ENCODE results near the gene TEAD4. TPM values are rescaled to one million over a fixed set of nuclear protein-coding genes. Genes with fewer than 3 reads are reported as not detected.

Gene TEAD4
- total RNA-seq = 14.2 and 18.8 TPM in 2 replicates

- peak; percentile 71 for DNase-seq
- intact Hi-C loops (cut with micrococcal nuclease) = no loop called here
Measured at GRCh38 chr12:2959192-2959504, at the start of gene TEAD4. TSS of gene TEAD4 (plus strand) at chr12:2959397.

GRCh38 chr12:2912216-2912575, 47.0 kb upstream of the TEAD4 start:
- H3K27me3 Mint-ChIP-seq = no peaks in the 10 kb centered on the region
- H3K9me3 Mint-ChIP-seq = no peaks in the 10 kb centered on the region
- H3K36me3 Mint-ChIP-seq (ENCODE audit: low read depth) = no peaks in the 10 kb centered on the region
- intact Hi-C loops (cut with micrococcal nuclease) = no loop called here
- no peak overlapping the region for H3K4me3 Mint-ChIP-seq
- H3K27ac Mint-ChIP-seq = no peak overlapping the region
- DNase-seq = no peak
- no peaks in the 10 kb centered on the region for H3K4me1 Mint-ChIP-seq

More at GRCh38 chr12:2959192-2959504, at the start of gene TEAD4:
- peaks cover 13% of the 10 kb centered on the region for H3K4me1 Mint-ChIP-seq
- peak within 1 kb of the TSS; percentile 85 for H3K27ac Mint-ChIP-seq
- peaks cover 1% of the 10 kb centered on the region for H3K36me3 Mint-ChIP-seq (ENCODE audit: low read depth)
- H3K4me3 Mint-ChIP-seq = peak within 1 kb of the TSS; percentile 86
- peaks cover 59% of the 10 kb centered on the region for H3K27me3 Mint-ChIP-seq
- H3K9me3 Mint-ChIP-seq = no peaks in the 10 kb centered on the region

DNA sequence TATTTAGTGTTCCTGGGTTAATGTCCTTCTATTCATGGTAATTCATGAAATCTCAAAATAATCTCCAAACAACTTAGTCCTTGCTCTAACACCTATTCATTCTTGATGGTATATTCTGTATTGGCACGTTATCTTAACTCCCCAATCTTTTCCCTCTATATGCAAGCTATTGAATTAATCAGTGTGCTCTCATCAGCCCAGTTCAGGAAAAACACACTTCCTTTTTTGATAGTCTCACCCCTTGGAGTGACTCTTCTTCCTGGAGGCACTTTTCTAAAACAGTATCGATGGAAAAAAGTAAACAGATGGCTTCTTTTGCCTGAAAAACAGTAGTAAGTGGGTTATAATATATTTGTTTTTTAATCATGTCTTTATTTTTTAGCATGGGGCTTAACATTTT, 39.9 kb upstream of the TEAD4 start:
- H3K9me3 Mint-ChIP-seq = no peaks in the 10 kb centered on the region
- H3K36me3 Mint-ChIP-seq (ENCODE audit: low read depth) = peaks cover 8% of the 10 kb centered on the region
- no peak overlapping the region for H3K27ac Mint-ChIP-seq
- H3K4me1 Mint-ChIP-seq = no peaks in the 10 kb centered on the region
- H3K4me3 Mint-ChIP-seq = no peak overlapping the region
- intact Hi-C loops (cut with micrococcal nuclease) = no loop called here
- DNase-seq = no peak
- no peaks in the 10 kb centered on the region for H3K27me3 Mint-ChIP-seq

DNA sequence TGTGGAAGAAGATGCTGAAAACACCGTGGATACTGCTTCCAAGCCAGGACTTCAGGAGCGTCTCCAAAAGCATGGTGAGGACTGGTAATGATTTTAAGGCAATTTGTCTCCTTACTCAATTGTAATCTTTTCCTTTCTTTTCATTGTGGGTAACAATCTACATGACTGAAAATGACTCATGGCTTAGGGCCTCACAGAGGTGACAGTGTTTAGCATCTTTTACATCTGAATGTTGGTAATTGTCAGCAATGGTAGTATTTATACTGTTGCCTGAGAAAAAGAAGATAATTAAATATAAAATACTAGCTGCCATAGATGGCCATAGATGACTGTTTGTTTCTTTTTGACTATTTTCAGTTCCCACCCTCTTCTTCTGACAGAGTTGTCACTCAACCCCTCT, 36.9 kb upstream of the TEAD4 start:
- Mint-ChIP-seq H3K4me1 (peaks cover 4% of the 10 kb centered on the region), H3K27me3 (no peaks in the 10 kb centered on the region), H3K27ac (no peak overlapping the region), H3K36me3 (ENCODE audit: low read depth) (peaks cover 8% of the 10 kb centered on the region), H3K9me3 (no peaks in the 10 kb centered on the region), H3K4me3 (no peak overlapping the region)
- intact Hi-C loops (cut with micrococcal nuclease) = no loop called here
- no peak for DNase-seq

GRCh38 chr12:2923057-2923456, 36.1 kb upstream of the TEAD4 start:
- H3K27ac Mint-ChIP-seq = no peak overlapping the region
- DNase-seq = no peak
- no peaks in the 10 kb centered on the region for H3K27me3 Mint-ChIP-seq
- intact Hi-C loops (cut with micrococcal nuclease) = no loop called here
- no peaks in the 10 kb centered on the region for H3K9me3 Mint-ChIP-seq
- no peak overlapping the region for H3K4me3 Mint-ChIP-seq
- peaks cover 4% of the 10 kb centered on the region for H3K4me1 Mint-ChIP-seq
- H3K36me3 Mint-ChIP-seq (ENCODE audit: low read depth) = peaks cover 9% of the 10 kb centered on the region

- peaks cover 11% of the 10 kb centered on the region for H3K36me3 Mint-ChIP-seq (ENCODE audit: low read depth)
- peaks cover 4% of the 10 kb centered on the region for H3K4me1 Mint-ChIP-seq
- no peak for DNase-seq
- intact Hi-C loops (cut with micrococcal nuclease) = no loop called here
- no peaks in the 10 kb centered on the region for H3K9me3 Mint-ChIP-seq
- no peak overlapping the region for H3K27ac Mint-ChIP-seq
- no peaks in the 10 kb centered on the region for H3K27me3 Mint-ChIP-seq
- H3K4me3 Mint-ChIP-seq = no peak overlapping the region
Measured at GRCh38 chr12:2924019-2924418, 35.2 kb upstream of the TEAD4 start.

DNA sequence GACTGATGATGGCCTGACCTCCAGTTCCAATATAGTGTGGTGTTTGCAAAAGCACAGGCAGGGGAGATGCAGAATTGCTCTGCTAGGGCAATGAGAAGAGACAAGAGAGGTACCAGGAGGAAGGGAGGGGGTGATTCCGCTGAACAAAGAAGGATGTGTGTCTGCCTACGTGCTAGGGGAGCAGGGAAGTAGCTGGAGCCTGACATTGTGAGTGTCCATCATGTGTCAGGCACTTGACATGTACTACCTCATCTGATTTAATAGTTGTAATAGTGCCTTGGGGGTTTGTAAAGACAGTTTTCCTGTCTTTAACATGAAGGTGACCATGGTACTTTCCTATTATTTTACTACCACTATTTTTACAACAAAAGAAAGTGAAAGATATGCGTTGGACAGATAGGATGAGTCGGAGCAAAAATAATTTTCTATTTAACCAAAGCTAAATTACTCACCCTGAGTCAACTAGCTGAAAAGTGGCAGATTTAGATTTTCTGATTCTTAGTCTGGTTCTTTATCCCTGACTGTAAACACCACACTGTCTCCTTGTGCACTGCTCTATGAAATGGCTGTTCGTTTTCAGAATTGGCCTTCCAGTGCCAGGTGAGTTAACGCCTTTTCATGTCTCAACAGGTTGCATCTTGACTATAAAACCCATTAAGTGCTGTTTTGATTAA, 33.7 kb upstream of the TEAD4 start:
- H3K4me3 Mint-ChIP-seq = no peak overlapping the region
- peaks cover 13% of the 10 kb centered on the region for H3K36me3 Mint-ChIP-seq (ENCODE audit: low read depth)
- DNase-seq = no peak
- H3K9me3 Mint-ChIP-seq = no peaks in the 10 kb centered on the region
- intact Hi-C loops (cut with micrococcal nuclease) = no loop called here
- no peaks in the 10 kb centered on the region for H3K27me3 Mint-ChIP-seq
- no peak overlapping the region for H3K27ac Mint-ChIP-seq
- peaks cover 4% of the 10 kb centered on the region for H3K4me1 Mint-ChIP-seq

- no peaks in the 10 kb centered on the region for H3K9me3 Mint-ChIP-seq
- no peak for DNase-seq
- no peak overlapping the region for H3K4me3 Mint-ChIP-seq
- intact Hi-C loops (cut with micrococcal nuclease) = no loop called here
- no peak overlapping the region for H3K27ac Mint-ChIP-seq
- peaks cover 13% of the 10 kb centered on the region for H3K36me3 Mint-ChIP-seq (ENCODE audit: low read depth)
- no peaks in the 10 kb centered on the region for H3K27me3 Mint-ChIP-seq
- no peaks in the 10 kb centered on the region for H3K4me1 Mint-ChIP-seq
Measured at GRCh38 chr12:2930865-2931264, 28.3 kb upstream of the TEAD4 start.

GRCh38 chr12:2933586-2933985, 25.6 kb upstream of the TEAD4 start:
- no peak for DNase-seq
- intact Hi-C loops (cut with micrococcal nuclease) = no loop called here
- Mint-ChIP-seq H3K27ac (no peak overlapping the region), H3K4me1 (no peaks in the 10 kb centered on the region), H3K9me3 (no peaks in the 10 kb centered on the region), H3K4me3 (no peak overlapping the region), H3K27me3 (no peaks in the 10 kb centered on the region), H3K36me3 (ENCODE audit: low read depth) (peaks cover 11% of the 10 kb centered on the region)

DNA sequence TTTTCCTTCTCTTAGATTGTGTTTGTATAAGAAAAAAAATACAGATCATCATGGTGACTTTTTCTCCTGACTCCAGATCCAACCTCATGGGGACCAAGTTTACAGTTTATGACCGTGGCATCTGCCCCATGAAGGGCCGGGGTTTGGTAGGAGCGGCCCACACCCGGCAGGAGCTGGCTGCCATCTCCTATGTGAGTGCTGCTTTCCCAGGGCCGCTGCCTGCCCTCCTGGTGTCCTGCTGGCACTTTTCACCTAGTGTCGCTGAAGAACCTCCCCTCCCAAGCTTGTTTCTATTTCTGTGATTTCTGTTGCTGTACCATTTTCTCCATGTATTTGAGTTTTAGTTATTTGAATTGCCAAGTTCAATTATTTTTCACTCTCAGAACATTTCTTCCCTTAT, 24.8 kb upstream of the TEAD4 start:
- Mint-ChIP-seq H3K36me3 (ENCODE audit: low read depth) (peaks cover 10% of the 10 kb centered on the region), H3K27ac (no peak overlapping the region), H3K4me1 (no peaks in the 10 kb centered on the region), H3K9me3 (no peaks in the 10 kb centered on the region), H3K27me3 (no peaks in the 10 kb centered on the region), H3K4me3 (no peak overlapping the region)
- no peak for DNase-seq
- intact Hi-C loops (cut with micrococcal nuclease) = no loop called here

DNA sequence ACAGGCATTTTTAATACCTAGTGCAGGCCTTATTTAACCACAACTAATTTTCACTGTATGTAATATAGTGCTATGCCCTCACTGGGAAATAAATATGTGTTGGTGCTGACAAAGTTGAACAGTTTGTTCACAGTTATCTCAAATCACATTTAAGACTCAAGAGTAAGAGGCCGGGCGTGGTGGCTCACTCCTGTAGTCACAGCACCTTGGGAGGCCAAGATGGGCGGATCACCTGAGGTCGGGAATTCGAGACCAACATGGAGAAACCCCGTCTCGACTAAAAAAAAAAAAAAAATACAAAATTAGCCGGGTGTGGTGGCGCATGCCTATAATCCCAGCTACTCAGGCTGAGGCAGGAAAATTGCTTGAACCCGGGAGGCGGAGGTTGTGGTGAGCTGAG, 22.9 kb upstream of the TEAD4 start:
- Mint-ChIP-seq H3K4me3 (no peak overlapping the region), H3K4me1 (no peaks in the 10 kb centered on the region), H3K36me3 (ENCODE audit: low read depth) (peaks cover 4% of the 10 kb centered on the region), H3K9me3 (no peaks in the 10 kb centered on the region), H3K27me3 (no peaks in the 10 kb centered on the region), H3K27ac (no peak overlapping the region)
- no peak for DNase-seq
- intact Hi-C loops (cut with micrococcal nuclease) = no loop called here

GRCh38 chr12:2937500-2937899, 21.7 kb upstream of the TEAD4 start:
- Mint-ChIP-seq H3K9me3 (no peaks in the 10 kb centered on the region), H3K36me3 (ENCODE audit: low read depth) (peaks cover 3% of the 10 kb centered on the region), H3K4me3 (no peak overlapping the region), H3K27ac (no peak overlapping the region), H3K4me1 (no peaks in the 10 kb centered on the region), H3K27me3 (no peaks in the 10 kb centered on the region)
- no peak for DNase-seq
- intact Hi-C loops (cut with micrococcal nuclease) = no loop called here

GRCh38 chr12:2939191-2939590, 20.0 kb upstream of the TEAD4 start:
- H3K4me1 Mint-ChIP-seq = no peaks in the 10 kb centered on the region
- intact Hi-C loops (cut with micrococcal nuclease) = no loop called here
- no peak overlapping the region for H3K4me3 Mint-ChIP-seq
- H3K27me3 Mint-ChIP-seq = no peaks in the 10 kb centered on the region
- no peaks in the 10 kb centered on the region for H3K36me3 Mint-ChIP-seq (ENCODE audit: low read depth)
- H3K9me3 Mint-ChIP-seq = no peaks in the 10 kb centered on the region
- H3K27ac Mint-ChIP-seq = no peak overlapping the region
- DNase-seq = no peak

DNA sequence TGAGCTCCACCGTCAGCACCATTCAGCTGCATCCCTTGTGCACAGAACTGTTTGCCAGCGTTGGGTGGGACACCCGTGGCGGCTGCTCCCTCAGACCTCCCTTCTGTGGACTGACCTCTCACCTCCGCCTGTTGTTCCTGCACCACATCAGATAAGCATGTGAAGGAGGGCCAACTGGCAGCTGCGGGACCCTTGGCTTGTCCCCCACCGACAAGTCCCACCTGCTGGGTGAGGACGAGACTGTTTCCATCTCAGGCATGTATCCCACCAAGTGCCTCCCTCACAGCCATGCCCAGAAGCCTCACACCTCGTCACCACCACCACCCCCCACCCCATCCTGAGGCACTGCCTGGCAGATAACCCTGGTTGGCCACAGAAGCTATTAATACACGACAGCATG, 18.6 kb upstream of the TEAD4 start:
- no peaks in the 10 kb centered on the region for H3K36me3 Mint-ChIP-seq (ENCODE audit: low read depth)
- intact Hi-C loops (cut with micrococcal nuclease) = no loop called here
- H3K4me1 Mint-ChIP-seq = peaks cover 4% of the 10 kb centered on the region
- H3K4me3 Mint-ChIP-seq = no peak overlapping the region
- no peaks in the 10 kb centered on the region for H3K9me3 Mint-ChIP-seq
- no peaks in the 10 kb centered on the region for H3K27me3 Mint-ChIP-seq
- DNase-seq = no peak
- no peak overlapping the region for H3K27ac Mint-ChIP-seq

DNA sequence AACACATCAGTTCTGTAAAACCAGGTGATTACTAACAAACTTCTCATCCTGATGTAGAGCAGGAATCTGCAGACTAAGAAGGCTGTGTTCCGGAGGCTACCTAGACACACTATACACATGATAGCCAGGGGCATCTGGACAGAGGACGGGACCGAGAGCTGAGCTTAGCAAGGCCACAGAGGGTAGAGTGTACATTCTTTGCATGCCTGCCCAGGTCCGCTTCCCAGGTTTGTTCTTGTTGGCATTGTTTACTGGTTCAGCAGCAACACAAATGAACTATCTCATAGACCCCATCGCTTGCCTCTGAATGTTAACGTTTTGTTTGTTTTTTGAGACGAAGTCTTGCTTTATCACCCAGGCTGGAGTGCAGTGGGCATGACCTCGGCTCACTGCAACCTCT, 17.7 kb upstream of the TEAD4 start:
- Mint-ChIP-seq H3K27ac (no peak overlapping the region), H3K9me3 (no peaks in the 10 kb centered on the region), H3K4me3 (no peak overlapping the region), H3K36me3 (ENCODE audit: low read depth) (no peaks in the 10 kb centered on the region), H3K4me1 (peaks cover 4% of the 10 kb centered on the region), H3K27me3 (no peaks in the 10 kb centered on the region)
- no peak for DNase-seq
- intact Hi-C loops (cut with micrococcal nuclease) = no loop called here
